HT-29 (cell line): ENCODE results near the gene ZNF274. TPM values are rescaled to one million over a fixed set of nuclear protein-coding genes. Genes with fewer than 3 reads are reported as not detected.

Source experiments
- total RNA-seq: library from RNA; depleted of rRNA; stranded (reverse); fragments of >200 nt; shearing (Covaris generic); gene quantifications from 2 replicates; pipeline ENCODE4 v1.2.3, GENCODE V29; 2014; rRNA removed

ZNF274 gene
- total RNA-seq, 1 experiment from 2014 or later, result 11.1 TPM

Other genes starting within 250 kb of the ZNF274 start
- not detected in 2 replicates for gene ZNF418, start 247.7 kb upstream of the ZNF274 start, total RNA-seq
- gene ZNF256, start 235.4 kb upstream of the ZNF274 start, total RNA-seq, result not detected in 2 replicates
- gene C19orf18, start 208.5 kb upstream of the ZNF274 start, total RNA-seq, result not detected in 2 replicates
- gene ZNF606, start 180.2 kb upstream of the ZNF274 start, total RNA-seq, result not detected in 2 replicates
- gene ZSCAN1, start 149.0 kb upstream of the ZNF274 start, total RNA-seq, result not detected in 2 replicates
- gene ZNF135, start 123.8 kb upstream of the ZNF274 start, total RNA-seq, result not detected in 2 replicates
- not detected in 2 replicates for gene ZSCAN18, start 84.8 kb upstream of the ZNF274 start, total RNA-seq
- gene ZNF329, start 32.3 kb upstream of the ZNF274 start, total RNA-seq, result 2.5 and 4.2 TPM in 2 replicates
- 60.1 and 64.8 TPM in 2 replicates for gene ZNF544, start 45.9 kb downstream of the ZNF274 start, total RNA-seq
- gene ZNF8, start 95.9 kb downstream of the ZNF274 start, total RNA-seq, result 6.4 and 8.5 TPM in 2 replicates
- 74.2 and 83.4 TPM in 2 replicates for gene ERVK3-1, start 122.3 kb downstream of the ZNF274 start, total RNA-seq
- 3.6 and 3.7 TPM in 2 replicates for gene ZSCAN22, start 143.9 kb downstream of the ZNF274 start, total RNA-seq
- gene A1BG, start 170.4 kb downstream of the ZNF274 start, total RNA-seq, result 0.47 TPM in 1 of 2 replicates, not detected in the other
- 2.0 and 6.0 TPM in 2 replicates for gene ZNF497, start 179.7 kb downstream of the ZNF274 start, total RNA-seq
- 8.3 and 10.4 TPM in 2 replicates for gene ZNF837, start 198.0 kb downstream of the ZNF274 start, total RNA-seq
- 5,822 and 6,132 TPM in 2 replicates for gene RPS5, start 204.2 kb downstream of the ZNF274 start, total RNA-seq
- 0.58 and 0.99 TPM in 2 replicates for gene RNF225, start 212.6 kb downstream of the ZNF274 start, total RNA-seq
- gene ZNF584, start 225.6 kb downstream of the ZNF274 start, total RNA-seq, result 26.6 and 33.1 TPM in 2 replicates